ENCODE measurements around the gene PBX1.

Gene PBX1

GRCh38 chr1:164735315-164736052 is 176.5 kb downstream of the PBX1 start:
- H3K4me3 ChIP-seq (replicated peaks in 1 of 2; ENCODE audit: low read depth in 2 of 2, low read length in 2 of 2) = no peak overlapping the region
- DNase-seq (ENCODE audit: low read depth in 2 of 2) = peak; percentile 61 to 66
- TF ChIP-seq CTCF (IDR thresholded peaks at IDR 0.05; ENCODE audit: low read depth, low read length) = no peak

GRCh38 chr1:164736137-164736536 is 177.2 kb downstream of the PBX1 start:
- no peak overlapping the region for H3K4me3 ChIP-seq (replicated peaks in 1 of 2; ENCODE audit: low read depth in 2 of 2, low read length in 2 of 2)
- no peak for DNase-seq (ENCODE audit: low read depth in 2 of 2)

GRCh38 chr1:164739189-164739588 is 180.2 kb downstream of the PBX1 start:
- no peak for TF ChIP-seq CTCF (IDR thresholded peaks at IDR 0.05; ENCODE audit: low read depth, low read length)
- H3K4me3 ChIP-seq (replicated peaks in 1 of 2; ENCODE audit: low read depth in 2 of 2, low read length in 2 of 2) = no peak overlapping the region
- DNase-seq (ENCODE audit: low read depth in 2 of 2) = no peak

More at GRCh38 chr1:164736137-164736536, 177.2 kb downstream of the PBX1 start:
- no peak for TF ChIP-seq CTCF (IDR thresholded peaks at IDR 0.05; ENCODE audit: low read depth, low read length)

- no peak overlapping the region for H3K4me3 ChIP-seq (replicated peaks in 1 of 2; ENCODE audit: low read depth in 2 of 2, low read length in 2 of 2)
- no peak for TF ChIP-seq CTCF (IDR thresholded peaks at IDR 0.05; ENCODE audit: low read depth, low read length)
- DNase-seq (ENCODE audit: low read depth in 2 of 2) = no peak
Measured at GRCh38 chr1:164740000-164740526, 181.1 kb downstream of the PBX1 start.

GRCh38 chr1:164742745-164743144 is 183.8 kb downstream of the PBX1 start:
- TF ChIP-seq CTCF (IDR thresholded peaks at IDR 0.05; ENCODE audit: low read depth, low read length) = no peak
- no peak for DNase-seq (ENCODE audit: low read depth in 2 of 2)
- no peak overlapping the region for H3K4me3 ChIP-seq (replicated peaks in 1 of 2; ENCODE audit: low read depth in 2 of 2, low read length in 2 of 2)

GRCh38 chr1:164743976-164744375 is 185.0 kb downstream of the PBX1 start:
- H3K4me3 ChIP-seq (replicated peaks in 1 of 2; ENCODE audit: low read depth in 2 of 2, low read length in 2 of 2) = no peak overlapping the region
- DNase-seq (ENCODE audit: low read depth in 2 of 2) = no peak
- TF ChIP-seq CTCF (IDR thresholded peaks at IDR 0.05; ENCODE audit: low read depth, low read length) = no peak
